ENCODE measurements around the gene PPP4R3C. TPM values are rescaled to one million over a fixed set of nuclear protein-coding genes. Genes with fewer than 3 reads are reported as not detected.

Gene PPP4R3C
- total RNA-seq (2012; rRNA removed) (not detected in 2 replicates), polyA plus RNA-seq (2012; rRNA removed) (not detected in 2 replicates), Bru-seq, nascent RNA (not detected), BruChase-seq, experiment 1, labeled RNA remaining after a 6-hour chase (not detected), BruChase-seq, experiment 2, labeled RNA remaining after a 2-hour chase (not detected)
- not detected in 2 replicates for polyA plus RNA-seq (2012; cell fraction: cytosol; rRNA removed)
- polyA plus RNA-seq (2012; cell fraction: nucleus; rRNA removed; ENCODE audit: low replicate concordance): not detected in 2 replicates
- long read RNA-seq: 0 reads

GRCh38 chrX:27463187-27463586 is at the start of gene PPP4R3C:
Gene PPP4R3C (minus strand): TSS chrX:27463341. CDS start chrX:27463296, 45 bp downstream.
- H3K36me3 ChIP-seq (ENCODE audit: control insufficient read depth, insufficient read depth, low read length): no peaks in the 10 kb centered on the region
- H3K27ac ChIP-seq (ENCODE audit: insufficient read depth, low read length): no peak within 1 kb of the TSS
- H4K5ac ChIP-seq (ENCODE audit: low read depth, low read length): no peak within 1 kb of the TSS
- intact Hi-C loops (cut with micrococcal nuclease) (no loop called here), in situ Hi-C loops (cut with MboI; ENCODE audit: low sequenced_read_pairs) (no loop called here), dilution Hi-C loops (cut with HindIII; ENCODE audit: low sequenced_read_pairs, unreplicated experiment) (no loop called here)
- no peak within 1 kb of the TSS for H2AK5ac ChIP-seq (ENCODE audit: low read depth, low read length)
- no peak for DNase-seq
- no peaks in the 10 kb centered on the region for H3K27me3 ChIP-seq (ENCODE audit: control insufficient read depth, insufficient read depth, low read length)
- H3K4ac ChIP-seq (ENCODE audit: low read depth, low read length): no peak within 1 kb of the TSS
- BruUV-seq (replicated peaks): no TSS peak
- 87% methylated on average over 3 of the region's 14 CpGs; no CpG with 5 or more reads in 1 of the 2 experiments for WGBS, 2 experiments (ENCODE audit: extremely low coverage in 2 of 2, insufficient read length in 1 of 2)
- H3K4me1 ChIP-seq (ENCODE audit: control insufficient read depth, insufficient read depth, low read length): no peaks in the 10 kb centered on the region
- no peak within 1 kb of the TSS for H2AFZ ChIP-seq (replicated peaks; ENCODE audit: low read length, poor library complexity)
- ChIA-PET CTCF (no interaction called here), POLR2A (ENCODE audit: unreplicated experiment) (no interaction called here)
- no peak within 1 kb of the TSS for H4K8ac ChIP-seq (ENCODE audit: low read depth in 2 of 2, low read length in 2 of 2)
- no peak within 1 kb of the TSS for H2BK120ac ChIP-seq (ENCODE audit: low read depth, low read length)
- no peak within 1 kb of the TSS for H2AK9ac ChIP-seq (replicated peaks; ENCODE audit: low read depth, low read length, poor library complexity)
- H3K79me1 ChIP-seq (ENCODE audit: low read depth in 1 of 2, low read length in 2 of 2): no peaks in the 10 kb centered on the region
- no peak within 1 kb of the TSS for H3K4me3 ChIP-seq (ENCODE audit: insufficient read depth, low read depth, low read length)
- no peaks in the 10 kb centered on the region for H4K20me1 ChIP-seq (ENCODE audit: insufficient read depth, low read length)
- no peak within 1 kb of the TSS for H4K91ac ChIP-seq (ENCODE audit: insufficient read depth, low read depth, low read length)
- no peaks in the 10 kb centered on the region for H3K9me3 ChIP-seq (ENCODE audit: control insufficient read depth, insufficient read depth, low read length)
- H2BK5ac ChIP-seq (ENCODE audit: low read depth, low read length, poor library complexity, severe bottlenecking): no peak within 1 kb of the TSS
- H3K56ac ChIP-seq (ENCODE audit: extremely low read depth, insufficient read depth, low read length): no peak within 1 kb of the TSS
- TF ChIP-seq FOS (IDR thresholded peaks at IDR 0.05; ENCODE audit: low read depth, low read length) (no peak), RAD21 (IDR thresholded peaks at IDR 0.05; ENCODE audit: low read length) (no peak)
- no peak within 1 kb of the TSS for H3K4me2 ChIP-seq (ENCODE audit: low read depth, low read length)
- no peak within 1 kb of the TSS for H3K9ac ChIP-seq (ENCODE audit: low read depth, low read length)
- H3K23ac ChIP-seq (ENCODE audit: low read depth, low read length): no peak within 1 kb of the TSS
- no peak within 1 kb of the TSS for H2BK15ac ChIP-seq (ENCODE audit: low read depth, low read length)
- H3K14ac ChIP-seq (replicated peaks; ENCODE audit: low read depth, low read length): no peak within 1 kb of the TSS
- no peaks in the 10 kb centered on the region for H3K9me1 ChIP-seq (ENCODE audit: insufficient read depth, low read length)
- no peak for ATAC-seq (ENCODE audit: low read depth)
- no peak within 1 kb of the TSS for H2BK20ac ChIP-seq (ENCODE audit: low read depth, low read length)
- H3K18ac ChIP-seq (ENCODE audit: low read depth, low read length): no peak within 1 kb of the TSS
